Measurements from ENCODE around the gene PGM5. TPM values are rescaled to one million over a fixed set of nuclear protein-coding genes. Genes with fewer than 3 reads are reported as not detected.

PGM5 gene
- total and polyA plus RNA-seq, 2 of the 4 experiments (the other 2 are of a cell fraction) = 8.3 to 14.7 TPM

DNA sequence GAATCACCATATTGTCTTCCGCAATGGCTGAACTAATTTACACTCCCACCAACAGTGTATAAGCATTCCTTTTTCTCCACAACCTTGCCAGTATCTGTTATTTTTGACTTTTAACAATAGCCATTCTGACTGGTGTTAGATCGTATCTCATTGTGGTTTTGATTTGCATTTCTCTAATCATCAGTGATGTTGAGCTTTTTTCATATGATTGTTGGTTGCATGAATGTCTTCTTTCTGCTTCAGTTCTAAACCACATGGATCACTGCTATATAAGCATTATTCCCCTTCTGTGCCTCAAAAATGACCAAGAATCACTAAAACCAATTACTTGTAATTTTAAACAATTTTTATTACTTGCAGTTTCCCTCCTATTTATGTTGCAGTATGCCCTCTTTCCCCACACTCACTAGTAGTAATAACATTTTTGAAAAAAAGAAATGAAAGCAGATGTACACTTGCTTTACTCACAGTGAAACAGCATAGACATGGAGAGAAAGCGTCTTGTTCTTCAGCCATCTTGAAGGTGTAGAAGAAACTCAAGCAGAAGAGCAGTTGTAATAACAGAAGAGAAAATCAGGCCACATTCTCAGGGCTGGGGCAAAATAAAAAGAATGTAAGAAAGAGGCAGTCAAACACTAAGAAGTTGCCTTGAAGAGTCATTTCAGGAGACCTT lies 188.8 kb downstream of the PGM5 start:
- Histone ChIP-seq H3K4me2 (ENCODE audit: low read depth, low read length) (no peak overlapping the region), H4K5ac (ENCODE audit: low read depth, low read length) (no peak overlapping the region), H3K4me3 (ENCODE audit: insufficient read depth, low read depth, low read length) (no peak overlapping the region), H2BK15ac (ENCODE audit: low read depth, low read length) (no peak overlapping the region; the same call in 2 of the 3 replicates), H3K9ac (ENCODE audit: low read depth, low read length) (no peak overlapping the region), H4K91ac (ENCODE audit: insufficient read depth, low read depth, low read length) (no peak overlapping the region), H3K18ac (ENCODE audit: low read depth, low read length) (no peak overlapping the region), H4K20me1 (ENCODE audit: insufficient read depth, low read length) (no peaks in the 10 kb centered on the region), H3K36me3 (ENCODE audit: control insufficient read depth, insufficient read depth, low read length) (no peaks in the 10 kb centered on the region), H2AK5ac (ENCODE audit: low read depth, low read length) (no peak overlapping the region), H3K9me3 (ENCODE audit: control insufficient read depth, insufficient read depth, low read length) (no peaks in the 10 kb centered on the region), H3K27ac (ENCODE audit: insufficient read depth, low read length) (no peak overlapping the region), H3K79me1 (ENCODE audit: low read depth in 1 of 2, low read length in 2 of 2) (no peaks in the 10 kb centered on the region), H2AFZ (replicated peaks; ENCODE audit: low read length, poor library complexity) (no peak overlapping the region), H4K8ac (ENCODE audit: low read depth in 2 of 2, low read length in 2 of 2) (no peak overlapping the region), H3K4ac (ENCODE audit: low read depth, low read length) (no peak overlapping the region), H2BK5ac (ENCODE audit: low read depth, low read length, poor library complexity, severe bottlenecking) (no peak overlapping the region), H2BK120ac (ENCODE audit: low read depth, low read length) (no peak overlapping the region), H3K14ac (replicated peaks; ENCODE audit: low read depth, low read length) (no peak overlapping the region), H3K56ac (ENCODE audit: extremely low read depth, insufficient read depth, low read length) (no peak overlapping the region), H3K9me1 (ENCODE audit: insufficient read depth, low read length) (no peaks in the 10 kb centered on the region), H2AK9ac (replicated peaks; ENCODE audit: low read depth, low read length, poor library complexity) (no peak overlapping the region), H3K4me1 (ENCODE audit: control insufficient read depth, insufficient read depth, low read length) (no peaks in the 10 kb centered on the region), H2BK20ac (ENCODE audit: low read depth, low read length) (no peak overlapping the region), H3K27me3 (ENCODE audit: control insufficient read depth, insufficient read depth, low read length) (peaks cover 5% of the 10 kb centered on the region), H3K23ac (ENCODE audit: low read depth, low read length) (no peak overlapping the region)
- no peak for ATAC-seq (ENCODE audit: low read depth)
- TF ChIP-seq SMC3 (IDR thresholded peaks at IDR 0.05; ENCODE audit: low read depth, low read length) (no peak), RAD21 (IDR thresholded peaks at IDR 0.05; ENCODE audit: low read length) (no peak), CHD1 (IDR thresholded peaks at IDR 0.05; ENCODE audit: low read depth, low read length) (no peak), RFX5 (IDR thresholded peaks at IDR 0.05; ENCODE audit: low read depth, low read length) (no peak), POLR2A (IDR thresholded peaks at IDR 0.05; ENCODE audit: low read depth, low read length) (no peak), MAFK (IDR thresholded peaks at IDR 0.05; ENCODE audit: low read depth, low read length) (no peak)
- TF ChIP-seq, protein P1, sequence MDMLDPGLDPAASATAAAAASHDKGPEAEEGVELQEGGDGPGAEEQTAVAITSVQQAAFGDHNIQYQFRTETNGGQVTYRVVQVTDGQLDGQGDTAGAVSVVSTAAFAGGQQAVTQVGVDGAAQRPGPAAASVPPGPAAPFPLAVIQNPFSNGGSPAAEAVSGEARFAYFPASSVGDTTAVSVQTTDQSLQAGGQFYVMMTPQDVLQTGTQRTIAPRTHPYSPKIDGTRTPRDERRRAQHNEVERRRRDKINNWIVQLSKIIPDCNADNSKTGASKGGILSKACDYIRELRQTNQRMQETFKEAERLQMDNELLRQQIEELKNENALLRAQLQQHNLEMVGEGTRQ (IDR thresholded peaks at IDR 0.05; ENCODE audit: low read depth, low read length) = no peak
- TF ChIP-seq, protein P2, sequence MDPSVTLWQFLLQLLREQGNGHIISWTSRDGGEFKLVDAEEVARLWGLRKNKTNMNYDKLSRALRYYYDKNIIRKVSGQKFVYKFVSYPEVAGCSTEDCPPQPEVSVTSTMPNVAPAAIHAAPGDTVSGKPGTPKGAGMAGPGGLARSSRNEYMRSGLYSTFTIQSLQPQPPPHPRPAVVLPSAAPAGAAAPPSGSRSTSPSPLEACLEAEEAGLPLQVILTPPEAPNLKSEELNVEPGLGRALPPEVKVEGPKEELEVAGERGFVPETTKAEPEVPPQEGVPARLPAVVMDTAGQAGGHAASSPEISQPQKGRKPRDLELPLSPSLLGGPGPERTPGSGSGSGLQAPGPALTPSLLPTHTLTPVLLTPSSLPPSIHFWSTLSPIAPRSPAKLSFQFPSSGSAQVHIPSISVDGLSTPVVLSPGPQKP (IDR thresholded peaks at IDR 0.05; ENCODE audit: borderline replicate concordance, low read depth, low read length) = no peak
- dilution Hi-C loops (cut with HindIII; ENCODE audit: low sequenced_read_pairs, unreplicated experiment) = no loop called here
- CTCF ChIA-PET = interaction anchor here (0.6 kb wide), 1 partner anchor 72 kb away, joined by 3 read pairs; no protein-coding TSS in a partner anchor
- in situ Hi-C loops (cut with MboI; ENCODE audit: low sequenced_read_pairs) = no loop called here
- no peak for DNase-seq
- POLR2A ChIA-PET (ENCODE audit: unreplicated experiment) = no interaction called here
- intact Hi-C loops (cut with micrococcal nuclease) = no loop called here
- BruUV-seq (replicated peaks) = no TSS peak
- WGBS, 2 experiments (ENCODE audit: extremely low coverage in 2 of 2, insufficient read length in 1 of 2) = 100% methylated on average over 1 of the region's 3 CpGs; no CpG with 5 or more reads in 1 of the 2 experiments
